Kidney (tissue), 14 donors: Measurements from ENCODE around the gene CUEDC2. TPM values are rescaled to one million over a fixed set of nuclear protein-coding genes. Genes with fewer than 3 reads are reported as not detected.

Experiments used
- DNase-seq, 5 donors: peaks; one replicate each; pipeline ENCODE4 v3.0.0-alpha.2; 2013 to 2020
- FAIRE-seq: peaks from 2 replicates; lab custom pipeline; 2012; peaks lifted over from hg19 to GRCh38; lab: Jason Lieb, UNC
- H3K27ac ChIP-seq, 2 donors: one replicate each; pipeline ENCODE4 v1.7.0; 2013; ENCODE audit warnings: low read depth in 2 of 2, low read length in 2 of 2, inconsistent platforms in 1 of 2
- H3K27me3 ChIP-seq: one replicate; pipeline ENCODE4 v1.7.1; 2013; ENCODE audit warnings: low read length, inconsistent platforms; ENCODE audit not compliant: control insufficient read depth, insufficient read depth
- H3K36me3 ChIP-seq, 3 donors: one replicate each; pipeline versions ENCODE4 v1.7.0 to v1.7.1; 2013; ENCODE audit warnings: low read length in 3 of 3, control low read depth in 1 of 3, inconsistent platforms in 1 of 3; ENCODE audit not compliant: insufficient read depth in 3 of 3, control insufficient read depth in 2 of 3
- H3K4me1 ChIP-seq, 3 donors: one replicate each; pipeline versions ENCODE4 v1.7.0 to v1.7.1; 2013; ENCODE audit warnings: low read length in 3 of 3, inconsistent platforms in 1 of 3, low read depth in 1 of 3; ENCODE audit not compliant: control insufficient read depth in 2 of 3, insufficient read depth in 2 of 3
- H3K4me3 ChIP-seq, 3 donors: one replicate each; pipeline versions ENCODE4 v1.7.0 to v1.8.1; 2013; ENCODE audit warnings: low read length in 3 of 3, control low read depth in 1 of 3, inconsistent platforms in 1 of 3
- H3K9ac ChIP-seq, 3 donors: one replicate each; pipeline versions ENCODE4 v1.7.0 to v1.7.1; 2013; ENCODE audit warnings: low read length in 3 of 3, control low read depth in 1 of 3, inconsistent platforms in 1 of 3
- H3K9me3 ChIP-seq, 3 donors: one replicate each; pipeline versions ENCODE4 v1.7.0 to v1.7.1; 2013; ENCODE audit warnings: low read length in 3 of 3, control low read depth in 1 of 3, inconsistent platforms in 1 of 3; ENCODE audit not compliant: control insufficient read depth in 2 of 3, insufficient read depth in 1 of 3
- intact Hi-C: fragments of 100-400 bp; cut with DNase I; formaldehyde crosslinking; loops from one replicate; pipeline ENCODE4 v1.11.1; 2022
- polyA plus RNA-seq: library from polyadenylated mRNA; stranded (reverse); fragments of 350-450 nt; fragmentation: Illumina TruSeq; extraction: RNeasy Lipid Tissue Mini Kit (QIAGEN cat#74804); gene quantifications from one replicate; pipeline ENCODE4 v1.2.3, GENCODE V29; 2014; ENCODE audit warnings: low read depth, low replicate concordance; ENCODE audit not compliant: insufficient read depth
- total RNA-seq: library from RNA; stranded (reverse); fragmentation: NEBNext Ultra II Directional; extraction: Animal tissue kit (Norgen Biotek cat#: 25700); gene quantifications from one replicate; pipeline ENCODE4 v1.2.1, GENCODE V29; 2021
- TF ChIP-seq, protein P1 (sequence below): IDR thresholded peaks from 3 replicates; pipeline ENCODE4 v1.5.1; 2012; ENCODE audit warnings: mild to moderate bottlenecking, moderate library complexity, borderline replicate concordance; ENCODE audit not compliant: insufficient read depth; ENCODE audit errors: extremely low read depth
- donor health status: control.
- donor health status: control.
- donor health status: control.
- donor health status: control.
- donor health status: control.
- donor health status: DM: yes; HTN: yes; CAD: no.
- donor health status: Normal renal cell carcinoma (clear cell type).

CUEDC2 gene
- total and polyA plus RNA-seq, 2 donors from 2014 or later, result 50.9 to 117 TPM

DNA sequence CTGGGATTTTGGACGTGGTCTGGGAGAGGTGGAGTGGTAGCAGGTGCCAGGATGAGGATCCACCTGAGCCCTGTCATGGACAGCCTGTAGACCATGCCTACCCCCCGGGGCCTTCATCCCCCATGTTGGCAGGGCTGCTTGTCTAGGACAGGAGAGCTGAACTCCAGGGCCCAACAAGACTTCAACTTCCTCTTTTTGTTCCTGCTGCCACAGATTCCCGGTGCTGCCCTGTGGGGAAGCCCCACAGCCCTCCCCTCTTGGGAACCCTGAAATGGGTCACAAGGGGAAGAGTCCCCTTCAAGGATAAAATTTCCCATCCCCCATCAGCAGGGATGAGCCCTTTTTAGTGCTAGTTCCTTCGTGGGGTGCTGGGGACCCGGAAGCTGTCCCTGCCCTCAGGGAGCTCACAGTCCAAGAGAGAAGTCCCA, 1.3 kb upstream of the CUEDC2 start:
- Histone ChIP-seq H3K27me3 (no peaks in the 10 kb centered on the region), H3K27ac (no peak overlapping the region), H3K4me1 (peaks cover 0 to 9% (median 6%) of the 10 kb centered on the region in 3 donors), H3K9ac (no peak overlapping the region), H3K4me3 (no peak overlapping the region), H3K9me3 (no peaks in the 10 kb centered on the region), H3K36me3 (no peaks in the 10 kb centered on the region)
- DNase-seq (peak in 2 of 5 donors; percentile 64 to 65), FAIRE-seq (no peak)
- TF ChIP-seq, protein P1, sequence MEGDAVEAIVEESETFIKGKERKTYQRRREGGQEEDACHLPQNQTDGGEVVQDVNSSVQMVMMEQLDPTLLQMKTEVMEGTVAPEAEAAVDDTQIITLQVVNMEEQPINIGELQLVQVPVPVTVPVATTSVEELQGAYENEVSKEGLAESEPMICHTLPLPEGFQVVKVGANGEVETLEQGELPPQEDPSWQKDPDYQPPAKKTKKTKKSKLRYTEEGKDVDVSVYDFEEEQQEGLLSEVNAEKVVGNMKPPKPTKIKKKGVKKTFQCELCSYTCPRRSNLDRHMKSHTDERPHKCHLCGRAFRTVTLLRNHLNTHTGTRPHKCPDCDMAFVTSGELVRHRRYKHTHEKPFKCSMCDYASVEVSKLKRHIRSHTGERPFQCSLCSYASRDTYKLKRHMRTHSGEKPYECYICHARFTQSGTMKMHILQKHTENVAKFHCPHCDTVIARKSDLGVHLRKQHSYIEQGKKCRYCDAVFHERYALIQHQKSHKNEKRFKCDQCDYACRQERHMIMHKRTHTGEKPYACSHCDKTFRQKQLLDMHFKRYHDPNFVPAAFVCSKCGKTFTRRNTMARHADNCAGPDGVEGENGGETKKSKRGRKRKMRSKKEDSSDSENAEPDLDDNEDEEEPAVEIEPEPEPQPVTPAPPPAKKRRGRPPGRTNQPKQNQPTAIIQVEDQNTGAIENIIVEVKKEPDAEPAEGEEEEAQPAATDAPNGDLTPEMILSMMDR, result no peak
- intact Hi-C loops, result no loop called here

DNA sequence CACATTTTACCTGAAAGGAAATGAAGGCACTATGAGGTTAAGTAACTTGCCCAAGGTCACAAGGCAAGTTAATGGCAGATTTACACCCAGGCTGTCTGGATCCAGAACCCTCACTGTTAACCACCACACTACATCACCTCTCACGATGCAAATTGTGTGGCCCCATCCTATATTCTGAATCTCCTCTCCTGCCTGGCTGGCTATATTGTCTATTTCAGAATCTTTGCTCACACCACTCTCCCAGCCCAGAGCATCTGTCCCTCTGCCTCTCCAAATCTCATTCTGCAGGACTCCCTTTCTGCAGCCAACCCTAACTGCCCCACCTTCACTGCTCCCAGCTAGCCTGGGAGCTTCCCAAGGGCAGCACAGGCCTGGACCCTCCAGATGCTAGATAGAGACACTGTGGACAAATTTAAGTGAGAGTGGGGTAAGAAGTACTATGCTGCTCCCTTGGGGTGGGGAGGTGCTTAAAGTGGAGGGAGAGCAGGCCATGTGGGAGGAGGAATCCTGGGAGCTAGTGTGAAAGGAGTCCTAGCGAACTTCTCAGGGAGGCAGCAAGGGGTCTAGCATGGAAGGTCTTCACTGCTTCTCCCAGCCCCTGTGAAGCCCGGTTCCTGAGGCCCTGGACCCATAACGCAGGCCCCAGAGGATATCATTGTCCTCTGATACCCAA, 786 bp downstream of the CUEDC2 start:
- DNase-seq (peak in 2 of 5 donors; percentile 47 to 49), FAIRE-seq (no peak)
- Histone ChIP-seq H3K27me3 (no peaks in the 10 kb centered on the region), H3K4me1 (peaks cover 0 to 9% (median 6%) of the 10 kb centered on the region in 3 donors), H3K9me3 (no peaks in the 10 kb centered on the region), H3K4me3 (peak overlapping the region; percentile 88 to 89 (median 88)), H3K36me3 (peaks cover 0 to 3% (median 0%) of the 10 kb centered on the region in 3 donors), H3K9ac (peak overlapping the region; percentile 90 to 93 (median 90)), H3K27ac (peak overlapping the region; percentile 39 to 63)
- TF ChIP-seq, protein P1, result no peak
- intact Hi-C loops, result no loop called here

DNA sequence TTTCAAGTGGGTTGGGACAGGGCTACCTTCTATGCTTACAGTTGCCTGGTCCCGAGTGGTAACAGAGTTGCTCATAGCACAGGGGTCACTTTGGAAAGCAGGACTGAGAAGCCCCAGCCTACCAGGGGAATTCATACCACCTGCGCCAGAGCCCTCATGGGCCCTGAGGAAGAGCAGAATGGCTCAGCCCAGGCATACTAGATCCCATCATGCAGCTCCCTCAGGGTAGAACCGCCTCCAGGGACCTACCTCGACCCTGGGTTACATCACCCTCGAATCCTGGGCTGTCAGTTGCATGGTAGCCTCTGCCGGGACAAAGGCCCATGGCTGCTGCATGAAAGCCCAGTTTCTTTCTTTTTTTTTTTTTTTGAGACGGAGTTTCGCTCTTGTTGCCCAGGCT, 2.9 kb downstream of the CUEDC2 start:
- peaks cover 0 to 3% (median 2%) of the 10 kb centered on the region in 3 donors for H3K36me3 ChIP-seq
- H3K9me3 ChIP-seq, result no peaks in the 10 kb centered on the region
- intact Hi-C loops, result no loop called here
- TF ChIP-seq, protein P1, result no peak
- no peak overlapping the region for H3K27ac ChIP-seq
- H3K4me1 ChIP-seq, result peaks cover 0 to 9% (median 6%) of the 10 kb centered on the region in 3 donors
- FAIRE-seq, result no peak
- H3K4me3 ChIP-seq, result no peak overlapping the region
- H3K27me3 ChIP-seq, result no peaks in the 10 kb centered on the region
- DNase-seq, result no peak
- H3K9ac ChIP-seq, result no peak overlapping the region
